Measurements from ENCODE around the gene RAB36. TPM values are rescaled to one million over a fixed set of nuclear protein-coding genes. Genes with fewer than 3 reads are reported as not detected.

The RAB36 gene
- total RNA-seq, 4 donors from 2014 or later, result 1.0 to 2.5 (median 1.7) TPM; not detected in 1

GRCh38 chr22:23143119-23143518 lies 2.2 kb upstream of the RAB36 start:
- Histone ChIP-seq H3K9me3 (no peaks in the 10 kb centered on the region), H3K4me3 (no peak overlapping the region), H3K27ac (no peak overlapping the region), H3K4me1 (peaks cover 3 to 42% (median 24%) of the 10 kb centered on the region in 4 donors), H3K27me3 (no peaks in the 10 kb centered on the region), H3K36me3 (no peaks in the 10 kb centered on the region)
- DNase-seq, result no peak
- TF ChIP-seq POLR2A (IDR thresholded peaks at IDR 0.05) (no peak), CTCF (IDR thresholded peaks at IDR 0.05) (no peak)

DNA sequence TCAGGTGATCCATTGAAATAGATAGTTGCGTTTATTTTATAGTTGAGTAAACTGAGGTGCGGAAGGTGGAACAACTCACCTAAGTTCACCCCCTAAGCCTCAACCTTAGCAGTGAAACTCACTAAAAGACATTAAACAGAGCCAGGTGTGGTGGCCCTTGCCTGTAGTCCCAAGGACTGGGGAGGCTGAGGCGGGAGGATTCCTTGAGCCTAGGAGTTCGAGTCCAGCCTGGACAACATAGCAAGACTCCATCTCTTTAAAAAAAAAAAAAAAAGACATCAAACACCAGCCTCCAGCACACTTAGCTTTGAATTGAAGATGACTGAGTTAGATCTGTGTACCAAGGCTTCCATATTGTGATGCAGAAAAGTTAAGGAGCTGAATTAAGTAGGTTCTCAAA lies 845 bp upstream of the RAB36 start:
- no peak for TF ChIP-seq CTCF (IDR thresholded peaks at IDR 0.05)
- TF ChIP-seq POLR2A (IDR thresholded peaks at IDR 0.05), result no peak
- Histone ChIP-seq H3K27me3 (no peaks in the 10 kb centered on the region), H3K4me1 (peaks cover 3 to 36% (median 17%) of the 10 kb centered on the region in 4 donors), H3K9me3 (no peaks in the 10 kb centered on the region), H3K4me3 (peak overlapping the region in 2 of 4 donors; percentile 43 to 48), H3K36me3 (no peaks in the 10 kb centered on the region), H3K27ac (peak overlapping the region; percentile 17 to 69 (median 41))
- no peak for DNase-seq

GRCh38 chr22:23145878-23146470 lies 697 bp downstream of the RAB36 start:
- Histone ChIP-seq H3K27ac (peak overlapping the region; percentile 17 to 69 (median 46)), H3K4me1 (peaks cover 3 to 36% (median 17%) of the 10 kb centered on the region in 4 donors), H3K4me3 (peak overlapping the region in 3 of 4 donors; percentile 43 to 48 (median 44)), H3K27me3 (no peaks in the 10 kb centered on the region), H3K9me3 (no peaks in the 10 kb centered on the region), H3K36me3 (no peaks in the 10 kb centered on the region)
- TF ChIP-seq POLR2A (IDR thresholded peaks at IDR 0.05) (no peak), CTCF (IDR thresholded peaks at IDR 0.05) (no peak)
- DNase-seq, result no peak

DNA sequence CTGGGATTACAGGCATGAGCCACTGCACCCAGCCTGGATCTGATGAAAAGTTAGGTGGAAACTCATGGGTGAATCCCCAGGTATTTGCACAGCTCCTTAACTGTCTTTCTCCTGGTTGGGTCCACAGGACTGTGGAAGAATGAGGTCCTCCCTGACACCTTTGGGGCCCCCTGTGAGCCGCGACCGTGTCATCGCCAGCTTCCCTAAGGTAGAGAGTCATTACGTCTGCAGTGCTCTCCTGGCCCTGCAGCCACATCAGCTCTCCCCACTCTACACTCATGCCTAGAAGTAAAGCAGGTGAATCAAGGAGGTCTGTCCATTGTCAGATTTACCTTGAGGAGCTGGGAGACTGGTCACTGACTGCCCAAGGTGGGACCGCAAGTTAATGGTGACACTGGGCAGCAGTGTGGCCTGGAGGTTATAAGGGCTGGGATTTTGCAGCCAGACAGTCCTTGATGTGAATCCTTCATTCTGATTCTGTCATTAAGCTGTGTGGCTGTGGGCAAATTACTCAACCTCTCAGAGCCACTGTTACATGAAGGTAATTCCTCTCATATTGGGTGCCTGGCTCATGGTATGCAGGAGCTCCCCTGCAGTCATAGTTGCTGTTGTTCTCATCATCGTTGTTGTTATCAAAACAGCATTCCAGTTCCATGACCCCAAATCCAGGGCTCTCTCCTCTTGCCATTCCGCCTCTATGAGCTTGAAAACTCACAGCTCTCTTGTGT lies 1.4 kb downstream of the RAB36 start:
- no peak for TF ChIP-seq CTCF (IDR thresholded peaks at IDR 0.05)
- no peak for TF ChIP-seq POLR2A (IDR thresholded peaks at IDR 0.05)
- no peak overlapping the region for H3K27ac ChIP-seq
- no peaks in the 10 kb centered on the region for H3K36me3 ChIP-seq
- H3K27me3 ChIP-seq, result no peaks in the 10 kb centered on the region
- DNase-seq, result no peak
- no peak overlapping the region for H3K4me3 ChIP-seq
- H3K9me3 ChIP-seq, result no peaks in the 10 kb centered on the region
- peaks cover under 1 to 32% (median 13%) of the 10 kb centered on the region in 4 donors for H3K4me1 ChIP-seq

GRCh38 chr22:23147617-23148387 lies 2.5 kb downstream of the RAB36 start:
- peaks cover 0 to 23% (median 6%) of the 10 kb centered on the region in 4 donors for H3K4me1 ChIP-seq
- H3K4me3 ChIP-seq, result no peak overlapping the region
- TF ChIP-seq CTCF (IDR thresholded peaks at IDR 0.05) (no peak), POLR2A (IDR thresholded peaks at IDR 0.05) (no peak)
- H3K27me3 ChIP-seq, result no peaks in the 10 kb centered on the region
- H3K27ac ChIP-seq, result no peak overlapping the region
- no peak for DNase-seq
- H3K36me3 ChIP-seq, result no peaks in the 10 kb centered on the region
- no peaks in the 10 kb centered on the region for H3K9me3 ChIP-seq
